ENCODE results near the gene GRK4.
"Not testable (repeated sequence)": the region's sequence is repeated elsewhere in the genome, so short reads cannot be mapped to it uniquely, and the experiment has no call there.

GRK4 gene

GRCh38 chr4:2958446-2958845 lies 4.9 kb upstream of the GRK4 start:
- DNase-seq (ENCODE audit: low read depth, low spot score), result no peak

- not testable (repeated sequence) for DNase-seq (ENCODE audit: low read depth, low spot score)
Measured at GRCh38 chr4:2960450-2960849, 2.9 kb upstream of the GRK4 start.

DNA sequence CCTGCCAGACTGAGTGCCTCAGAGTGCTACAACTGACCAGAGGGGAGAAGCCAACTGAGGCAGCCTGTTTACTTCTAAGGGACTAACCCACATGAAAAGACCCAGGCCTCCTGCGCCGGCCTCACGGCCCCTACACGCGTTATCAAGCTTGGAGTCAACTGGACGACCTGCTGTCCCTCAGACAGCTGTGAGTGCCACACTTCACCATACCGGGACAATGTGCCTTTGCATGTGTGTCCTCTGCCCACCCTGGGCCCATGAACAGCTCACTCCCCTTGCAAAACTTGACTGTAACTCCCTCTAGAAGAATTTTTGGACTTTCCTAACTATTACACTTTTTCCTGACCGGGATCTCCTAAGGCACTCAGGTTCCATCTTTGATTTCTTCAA lies 2.0 kb upstream of the GRK4 start:
- no peak for DNase-seq (ENCODE audit: low read depth, low spot score)

DNA sequence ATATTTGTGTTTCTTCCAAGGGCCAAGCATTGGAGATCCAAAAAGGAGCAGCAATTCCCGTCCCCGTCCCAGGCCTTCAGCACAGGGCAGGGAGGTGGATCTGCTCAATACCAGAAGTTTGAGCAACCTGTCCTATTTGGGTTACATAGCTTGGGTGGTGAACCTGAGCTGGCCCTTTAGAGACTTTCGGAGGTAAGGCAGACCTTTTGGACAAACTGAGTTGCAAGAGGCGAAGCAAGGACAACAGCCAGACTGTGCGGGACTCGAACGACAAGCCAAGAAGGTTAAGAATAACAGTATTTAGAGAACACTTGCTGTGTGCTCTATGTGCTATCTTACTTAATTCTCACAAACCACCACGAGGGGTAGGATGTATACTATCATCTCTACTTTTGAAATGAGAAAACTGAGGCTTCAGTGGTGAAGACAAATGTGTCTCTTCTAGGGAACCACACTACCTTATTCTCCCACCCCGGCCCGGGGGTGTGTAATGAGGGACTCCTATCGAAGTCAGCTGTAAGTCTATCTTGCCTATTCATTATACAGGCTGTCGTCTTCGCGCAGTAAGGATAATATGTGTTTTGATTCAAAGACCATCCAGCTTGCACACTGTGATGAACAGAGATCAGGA lies 1.4 kb upstream of the GRK4 start:
- DNase-seq (ENCODE audit: low read depth, low spot score), result no peak

DNA sequence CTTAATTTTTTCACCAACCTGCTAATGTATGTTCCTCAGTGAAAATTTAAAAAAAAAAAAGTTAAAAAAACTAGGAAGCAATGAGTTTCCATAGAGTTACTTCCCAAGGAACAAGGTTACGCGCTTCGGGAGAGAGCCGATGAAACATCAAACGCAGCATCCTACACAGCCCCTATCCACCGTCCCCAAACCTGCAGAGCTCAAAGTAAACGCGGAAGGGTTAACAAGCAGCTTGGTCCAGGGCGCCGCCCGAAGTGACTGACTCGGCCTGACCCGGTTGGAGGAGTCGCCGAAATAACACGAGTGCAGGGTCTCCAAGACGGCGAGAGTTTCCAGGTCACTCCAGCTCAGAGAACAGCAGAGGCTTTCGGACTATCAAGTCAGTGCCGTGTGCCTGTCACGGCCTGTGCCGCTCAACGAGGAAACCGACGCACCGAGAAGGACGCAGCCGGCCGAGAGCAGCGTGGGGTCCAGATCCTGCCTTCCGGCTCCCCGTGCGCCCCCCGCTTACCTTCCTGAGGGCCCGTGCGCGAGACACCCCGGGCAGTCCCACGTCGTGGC lies 677 bp upstream of the GRK4 start:
- no peak for DNase-seq (ENCODE audit: low read depth, low spot score)

GRCh38 chr4:2963966-2964471 lies 648 bp downstream of the GRK4 start:
- DNase-seq (ENCODE audit: low read depth, low spot score), result no peak

GRCh38 chr4:2964706-2965258 lies 1.4 kb downstream of the GRK4 start:
- no peak for DNase-seq (ENCODE audit: low read depth, low spot score)

GRCh38 chr4:2965262-2965661 lies 1.9 kb downstream of the GRK4 start:
- DNase-seq (ENCODE audit: low read depth, low spot score), result no peak

DNA sequence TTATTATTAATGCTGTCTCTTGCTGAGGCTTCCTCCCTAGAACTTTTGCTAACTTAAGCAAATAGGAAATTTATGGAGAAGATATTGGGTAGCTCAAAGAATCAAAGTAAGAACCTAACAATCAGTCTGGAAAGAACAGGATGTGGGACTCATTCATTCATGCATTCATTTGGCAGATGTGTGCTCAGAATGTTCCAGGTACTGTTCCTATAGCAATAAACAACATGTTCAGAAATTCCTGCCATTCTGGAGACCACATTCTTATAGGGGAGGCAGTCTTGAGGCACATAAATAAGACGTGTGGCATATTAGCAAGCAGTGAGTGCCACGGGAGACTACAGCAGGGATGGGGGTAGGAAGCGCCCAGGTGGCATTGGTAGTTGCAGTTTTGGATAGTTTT lies 5.0 kb downstream of the GRK4 start:
- DNase-seq (ENCODE audit: low read depth, low spot score), result no peak

DNA sequence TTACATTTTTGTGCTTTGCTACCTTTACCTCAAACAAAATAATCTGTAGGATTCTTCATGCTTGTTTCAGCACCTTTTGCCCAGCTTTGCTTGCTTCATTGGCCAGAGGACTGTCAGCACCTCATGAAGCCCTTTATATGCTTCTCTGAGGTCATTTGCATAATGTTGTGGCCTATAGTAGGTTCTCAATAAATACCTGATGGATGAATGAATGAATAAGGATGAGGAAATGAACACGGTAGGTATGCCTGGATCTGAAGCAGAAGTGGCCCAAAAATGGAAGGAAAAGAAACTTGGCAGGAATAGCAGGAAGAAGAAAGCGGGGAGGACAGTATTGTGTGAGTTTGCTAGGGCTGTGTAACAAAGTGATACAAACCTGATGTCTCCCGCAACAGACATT lies 7.9 kb downstream of the GRK4 start:
- no peak for DNase-seq (ENCODE audit: low read depth, low spot score)

DNA sequence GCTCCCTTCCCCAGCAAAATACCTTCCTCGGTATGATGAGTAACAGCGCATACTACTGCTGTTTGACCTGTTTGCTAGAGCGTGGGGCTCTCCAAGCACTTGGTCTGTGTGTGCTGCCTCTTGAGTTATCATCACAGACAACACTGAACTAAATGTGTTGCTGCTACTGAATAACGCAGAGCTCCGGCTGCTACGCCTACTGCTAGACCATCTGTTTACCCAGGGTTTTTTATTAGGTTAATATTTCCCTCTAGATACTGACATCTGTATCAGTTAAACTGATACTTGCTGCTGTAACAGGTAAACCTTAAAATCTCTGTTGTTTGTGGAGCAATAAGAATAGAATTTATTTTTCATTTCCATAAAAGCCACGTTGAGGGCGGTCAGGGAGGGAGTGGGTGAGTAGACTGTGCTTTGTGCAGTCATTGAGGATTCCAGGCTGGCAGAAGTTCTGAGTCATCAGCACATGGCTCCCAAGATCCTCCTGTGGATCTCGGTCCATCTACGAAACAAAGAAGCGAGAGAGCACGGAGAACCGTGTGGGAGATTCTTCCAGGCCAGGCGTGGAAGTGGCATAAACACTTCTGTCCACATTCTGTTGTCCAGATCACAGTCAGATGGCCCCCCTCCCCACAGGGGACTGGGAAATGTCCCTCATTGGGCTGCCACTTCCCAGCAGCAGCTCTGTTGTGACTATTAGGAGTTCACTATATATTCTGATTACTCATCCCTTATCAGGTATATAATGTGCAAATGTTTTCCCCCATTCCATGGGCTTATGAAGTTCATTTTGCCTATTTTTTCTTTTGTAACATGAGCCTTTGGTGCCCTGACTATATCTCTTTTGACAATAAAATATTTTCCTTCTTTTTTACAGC lies 14.1 kb downstream of the GRK4 start:
- no peak for DNase-seq (ENCODE audit: low read depth, low spot score)

DNA sequence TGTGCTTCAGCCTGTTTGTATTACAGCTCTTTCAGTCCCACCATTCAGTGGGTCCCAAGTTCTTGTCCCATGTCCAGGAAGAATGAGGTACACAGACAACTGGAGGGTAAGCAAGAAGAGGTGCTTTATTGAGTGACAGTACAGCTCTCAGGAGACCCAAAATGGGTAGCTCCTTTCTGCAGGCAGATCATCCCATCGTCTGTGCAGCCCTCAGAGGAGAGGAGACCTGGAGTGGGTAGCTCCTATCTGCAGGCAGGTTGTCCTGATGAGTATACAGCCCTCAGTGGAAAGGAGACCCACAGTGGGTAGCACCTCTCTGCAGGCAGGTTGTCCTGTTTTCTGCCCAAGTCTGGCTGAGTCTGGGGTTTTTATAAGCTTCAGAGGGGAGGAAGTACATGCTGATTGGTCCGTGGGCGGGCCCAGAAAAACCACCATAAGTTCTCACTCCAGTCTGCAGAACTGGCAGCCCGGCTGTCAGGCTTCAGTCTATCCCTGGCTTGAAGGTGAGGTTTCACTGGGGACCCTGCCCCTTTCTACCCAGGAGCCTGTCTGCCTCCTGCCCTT lies 18.0 kb downstream of the GRK4 start:
- no peak for DNase-seq (ENCODE audit: low read depth, low spot score)

DNA sequence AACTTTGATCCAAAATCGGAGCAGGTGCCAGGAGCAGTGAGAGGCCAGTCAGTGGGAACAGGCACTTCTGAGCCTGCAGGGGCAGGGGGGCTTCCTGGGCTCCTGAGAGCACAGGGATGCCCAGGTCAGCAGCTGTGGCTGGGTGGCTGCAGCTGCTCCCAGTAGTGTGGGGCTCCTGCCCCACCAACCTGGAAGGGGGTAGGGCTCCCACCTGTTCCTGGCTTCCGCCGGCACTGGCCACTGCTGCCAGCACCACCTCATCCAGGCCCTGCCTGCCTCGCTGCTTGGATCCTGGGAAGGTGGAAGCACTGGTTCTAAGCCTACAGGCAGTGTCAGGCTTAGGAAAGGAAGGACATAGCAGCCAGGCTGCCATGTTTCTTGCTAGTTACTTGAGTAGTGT lies 18.6 kb downstream of the GRK4 start:
- DNase-seq (ENCODE audit: low read depth, low spot score), result no peak

DNA sequence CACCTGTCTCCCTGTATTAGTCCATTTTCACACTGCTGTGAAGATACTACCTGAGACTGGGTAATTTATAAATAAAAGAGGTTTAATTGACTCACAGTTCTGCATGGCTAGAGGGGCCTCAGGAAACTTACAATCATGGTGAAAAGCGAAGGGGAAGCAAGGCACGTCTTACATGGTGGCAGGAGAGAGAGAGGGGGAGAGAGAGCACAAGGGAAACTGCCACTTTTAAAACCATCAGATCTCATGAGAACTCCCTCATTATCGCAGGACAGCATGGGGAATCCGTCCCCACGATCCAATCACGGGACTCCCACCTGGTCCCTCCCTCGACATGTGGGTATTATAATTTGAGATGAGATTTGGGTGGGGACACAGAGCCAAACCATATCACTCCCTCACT lies 20.3 kb downstream of the GRK4 start:
- DNase-seq (ENCODE audit: low read depth, low spot score), result not testable (repeated sequence)

DNA sequence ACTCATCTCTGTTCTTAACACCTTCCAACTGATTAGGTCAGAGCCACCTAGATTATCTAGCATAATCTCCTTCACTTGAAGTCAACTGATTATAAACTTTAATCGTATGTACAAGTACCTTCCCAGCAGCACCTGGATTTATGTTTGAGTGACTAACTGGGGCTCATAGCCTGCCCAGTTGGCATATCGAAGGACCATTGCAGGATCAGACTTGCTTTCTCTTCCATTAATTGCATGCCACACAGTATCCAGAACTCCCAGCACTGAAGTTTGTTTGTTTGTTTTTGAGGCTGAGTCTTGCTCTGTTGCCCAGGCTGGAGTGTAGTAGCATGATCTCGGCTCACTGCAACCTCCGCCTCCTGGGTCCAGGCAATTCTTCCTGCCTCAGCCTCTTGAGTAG lies 27.9 kb downstream of the GRK4 start:
- DNase-seq (ENCODE audit: low read depth, low spot score), result no peak

DNA sequence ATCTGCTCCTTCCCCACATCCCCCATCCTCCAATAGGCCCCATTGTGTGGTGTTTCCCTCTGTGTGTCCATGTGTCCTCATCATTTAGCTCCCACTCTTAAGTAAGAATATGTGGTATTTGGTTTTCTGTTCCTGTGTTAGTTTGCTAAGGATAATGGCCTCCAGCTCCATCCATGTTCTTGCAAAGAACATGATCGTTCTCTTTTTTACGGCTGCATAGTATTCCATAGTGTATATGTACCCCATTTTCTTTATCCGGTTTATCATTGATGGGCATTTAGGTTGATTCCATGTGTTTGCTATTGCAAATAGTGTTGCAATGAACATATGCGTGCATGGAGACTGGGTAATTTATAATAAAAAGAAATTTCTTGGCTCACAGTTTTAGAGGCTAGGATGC lies 31.5 kb downstream of the GRK4 start:
- DNase-seq (ENCODE audit: low read depth, low spot score), result no peak

DNA sequence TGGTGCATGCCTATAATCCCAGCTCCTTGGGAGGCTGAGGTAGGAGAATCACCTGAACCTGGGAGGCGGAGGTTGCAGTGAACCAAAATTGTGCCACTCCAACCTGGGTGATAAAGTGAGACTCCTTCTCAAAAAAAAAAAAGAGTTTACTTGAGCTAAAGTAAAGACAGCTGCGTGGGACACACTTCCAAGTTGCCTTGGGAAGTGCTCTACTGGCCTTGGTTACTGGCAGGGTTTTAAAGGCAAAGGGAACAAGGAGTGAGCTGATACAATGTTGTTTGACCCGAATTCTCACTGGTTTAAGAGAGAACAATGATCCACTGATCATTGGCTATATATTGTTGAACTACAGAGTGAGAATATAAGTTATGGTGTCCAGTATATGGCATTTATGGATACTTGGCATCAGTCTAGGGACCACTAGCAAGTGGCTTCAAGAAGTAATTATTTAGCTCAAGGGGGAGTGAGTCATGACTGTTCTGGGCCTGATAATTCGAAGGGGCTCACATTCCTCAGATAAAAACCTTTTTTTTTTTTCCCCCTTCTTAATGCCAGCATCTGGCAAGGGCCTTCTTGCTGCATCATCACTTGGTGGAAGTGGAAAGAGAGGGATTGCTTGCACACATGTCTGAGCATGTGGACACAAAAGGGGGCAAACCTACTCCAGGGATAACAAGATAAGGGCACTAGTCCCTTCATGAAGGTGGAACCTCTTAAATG lies 32.3 kb downstream of the GRK4 start:
- no peak for DNase-seq (ENCODE audit: low read depth, low spot score)

DNA sequence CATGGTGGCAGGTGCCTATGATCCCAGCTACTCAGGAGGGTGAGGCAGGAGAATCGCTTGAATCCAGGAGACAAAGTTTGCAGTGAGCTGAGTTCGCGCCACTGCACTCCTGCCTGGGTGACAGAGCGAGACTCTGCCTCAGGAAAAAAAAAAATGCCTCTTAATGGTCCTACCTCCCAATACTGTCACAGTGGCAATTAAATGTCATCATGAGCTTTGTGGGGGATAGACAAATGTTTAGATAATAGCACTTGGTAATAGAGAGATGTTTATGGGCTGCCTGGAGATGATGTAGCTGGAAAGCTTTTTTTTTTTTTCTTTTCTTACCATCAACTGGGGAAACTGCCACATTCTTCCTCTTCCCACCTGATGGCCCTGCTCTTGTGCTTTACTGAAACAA lies 33.0 kb downstream of the GRK4 start:
- DNase-seq (ENCODE audit: low read depth, low spot score), result no peak

DNA sequence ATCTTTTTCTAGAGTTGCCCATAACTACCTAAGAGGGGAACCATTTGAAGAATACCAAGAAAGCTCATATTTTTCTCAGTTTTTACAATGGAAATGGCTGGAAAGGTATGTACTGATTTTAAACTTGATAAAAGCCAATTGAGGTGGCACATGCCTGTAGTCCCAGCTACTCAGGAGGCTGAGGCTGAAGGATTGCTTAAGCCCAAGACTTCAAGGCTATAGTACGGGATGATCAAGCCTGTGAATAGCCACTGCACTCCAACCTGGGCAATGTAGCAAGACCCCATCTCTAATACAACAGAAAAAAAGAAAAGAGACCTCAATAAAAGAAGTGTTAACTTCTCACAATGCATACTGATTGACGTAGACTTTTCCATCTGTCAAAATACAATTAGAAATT lies 44.4 kb downstream of the GRK4 start:
- DNase-seq (ENCODE audit: low read depth, low spot score), result no peak

GRCh38 chr4:3009422-3009821 lies 46.1 kb downstream of the GRK4 start:
- DNase-seq (ENCODE audit: low read depth, low spot score), result no peak

- DNase-seq (ENCODE audit: low read depth, low spot score), result no peak
Measured at GRCh38 chr4:3010577-3010976, 47.2 kb downstream of the GRK4 start.

DNA sequence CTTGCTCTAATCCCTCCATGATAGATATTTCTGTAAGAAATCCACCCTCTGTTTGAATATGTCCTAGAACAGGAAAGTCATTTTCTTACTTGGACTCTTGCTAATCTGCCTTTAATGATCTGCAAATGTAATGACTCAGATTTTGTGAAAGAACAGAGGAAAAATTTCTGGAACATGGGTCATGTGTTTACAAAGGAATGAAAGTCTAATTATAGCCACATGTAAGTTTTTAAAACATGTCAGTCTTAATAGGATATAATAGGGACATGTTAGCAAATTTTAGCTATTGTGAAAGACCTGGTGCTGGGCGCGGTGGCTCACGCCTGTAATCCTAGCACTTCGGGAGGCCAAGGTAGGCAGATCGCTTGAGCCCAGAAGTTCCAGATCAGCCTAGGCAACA lies 47.6 kb downstream of the GRK4 start:
- DNase-seq (ENCODE audit: low read depth, low spot score), result no peak
